ENCODE results near the gene PHF23. TPM values are rescaled to one million over a fixed set of nuclear protein-coding genes. Genes with fewer than 3 reads are reported as not detected.
A peak's percentile ranks its signal among the peaks of the same experiment; 100 is the strongest.

PHF23 gene
- total and polyA plus RNA-seq, 9 of the 15 experiments (the other 6 are each of a cell fraction or from before 2014, with no cell fraction given) = 7.4 to 87.5 (median 33.7) TPM

DNA sequence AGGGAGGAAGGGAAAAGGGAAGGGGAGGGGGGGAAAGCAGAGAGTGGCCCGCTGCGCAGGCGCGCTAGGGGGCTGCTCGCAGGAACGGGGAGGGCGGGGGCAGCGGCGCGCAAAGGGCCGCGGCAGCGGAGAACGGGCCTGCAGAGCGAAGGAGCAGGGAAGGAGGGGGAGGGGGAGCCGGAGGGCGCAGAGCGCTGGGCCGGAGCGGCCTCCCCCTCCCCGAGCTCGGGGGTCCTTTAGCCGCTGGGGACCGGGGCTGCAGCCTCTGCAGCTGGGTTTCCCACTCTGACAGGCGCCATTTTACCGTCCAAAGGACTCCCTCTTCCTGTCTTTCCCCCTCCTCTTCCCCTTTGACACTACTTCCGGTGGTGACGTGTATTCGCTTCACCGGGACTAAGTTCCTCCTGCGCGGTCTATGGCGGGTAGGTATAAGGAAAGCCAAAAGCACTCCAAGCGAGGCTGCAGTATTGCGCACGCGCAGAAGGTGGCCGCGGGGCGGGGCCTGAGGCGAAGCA lies 12.5 kb upstream of the PHF23 start, which contains the start of gene CTDNEP1 (continued):
- TF ChIP-seq, protein P1, sequence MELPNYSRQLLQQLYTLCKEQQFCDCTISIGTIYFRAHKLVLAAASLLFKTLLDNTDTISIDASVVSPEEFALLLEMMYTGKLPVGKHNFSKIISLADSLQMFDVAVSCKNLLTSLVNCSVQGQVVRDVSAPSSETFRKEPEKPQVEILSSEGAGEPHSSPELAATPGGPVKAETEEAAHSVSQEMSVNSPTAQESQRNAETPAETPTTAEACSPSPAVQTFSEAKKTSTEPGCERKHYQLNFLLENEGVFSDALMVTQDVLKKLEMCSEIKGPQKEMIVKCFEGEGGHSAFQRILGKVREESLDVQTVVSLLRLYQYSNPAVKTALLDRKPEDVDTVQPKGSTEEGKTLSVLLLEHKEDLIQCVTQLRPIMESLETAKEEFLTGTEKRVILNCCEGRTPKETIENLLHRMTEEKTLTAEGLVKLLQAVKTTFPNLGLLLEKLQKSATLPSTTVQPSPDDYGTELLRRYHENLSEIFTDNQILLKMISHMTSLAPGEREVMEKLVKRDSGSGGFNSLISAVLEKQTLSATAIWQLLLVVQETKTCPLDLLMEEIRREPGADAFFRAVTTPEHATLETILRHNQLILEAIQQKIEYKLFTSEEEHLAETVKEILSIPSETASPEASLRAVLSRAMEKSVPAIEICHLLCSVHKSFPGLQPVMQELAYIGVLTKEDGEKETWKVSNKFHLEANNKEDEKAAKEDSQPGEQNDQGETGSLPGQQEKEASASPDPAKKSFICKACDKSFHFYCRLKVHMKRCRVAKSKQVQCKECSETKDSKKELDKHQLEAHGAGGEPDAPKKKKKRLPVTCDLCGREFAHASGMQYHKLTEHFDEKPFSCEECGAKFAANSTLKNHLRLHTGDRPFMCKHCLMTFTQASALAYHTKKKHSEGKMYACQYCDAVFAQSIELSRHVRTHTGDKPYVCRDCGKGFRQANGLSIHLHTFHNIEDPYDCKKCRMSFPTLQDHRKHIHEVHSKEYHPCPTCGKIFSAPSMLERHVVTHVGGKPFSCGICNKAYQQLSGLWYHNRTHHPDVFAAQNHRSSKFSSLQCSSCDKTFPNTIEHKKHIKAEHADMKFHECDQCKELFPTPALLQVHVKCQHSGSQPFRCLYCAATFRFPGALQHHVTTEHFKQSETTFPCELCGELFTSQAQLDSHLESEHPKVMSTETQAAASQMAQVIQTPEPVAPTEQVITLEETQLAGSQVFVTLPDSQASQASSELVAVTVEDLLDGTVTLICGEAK (IDR thresholded peaks at IDR 0.05) = peak; percentile 94
- TF ChIP-seq, protein P1 (CRISPR knock-in tag; IDR thresholded peaks at IDR 0.05) = no peak
- TF ChIP-seq FOSL1 (tag; conservative IDR thresholded peaks at IDR 0.05) (no peak), ETV1 (tag; conservative IDR thresholded peaks at IDR 0.05; ENCODE audit: low read depth) (peak; percentile 67), KDM4B (IDR thresholded peaks at IDR 0.05; ENCODE audit: borderline replicate concordance in 2 of 2, low read depth in 1 of 2) (peak in 1 of 2 experiments; percentile 71; a peak in 1 of 4 replicates), ZNF592 (IDR thresholded peaks at IDR 0.05) (no peak), RB1 (IDR thresholded peaks at IDR 0.05; ENCODE audit: low read depth) (peak; percentile 9; the same call in 1 of the 2 replicates), NEUROD1 (IDR thresholded peaks at IDR 0.05; ENCODE audit: borderline replicate concordance, low read depth, low read length, partially characterized antibody) (no peak)
- TF ChIP-seq, protein P2, sequence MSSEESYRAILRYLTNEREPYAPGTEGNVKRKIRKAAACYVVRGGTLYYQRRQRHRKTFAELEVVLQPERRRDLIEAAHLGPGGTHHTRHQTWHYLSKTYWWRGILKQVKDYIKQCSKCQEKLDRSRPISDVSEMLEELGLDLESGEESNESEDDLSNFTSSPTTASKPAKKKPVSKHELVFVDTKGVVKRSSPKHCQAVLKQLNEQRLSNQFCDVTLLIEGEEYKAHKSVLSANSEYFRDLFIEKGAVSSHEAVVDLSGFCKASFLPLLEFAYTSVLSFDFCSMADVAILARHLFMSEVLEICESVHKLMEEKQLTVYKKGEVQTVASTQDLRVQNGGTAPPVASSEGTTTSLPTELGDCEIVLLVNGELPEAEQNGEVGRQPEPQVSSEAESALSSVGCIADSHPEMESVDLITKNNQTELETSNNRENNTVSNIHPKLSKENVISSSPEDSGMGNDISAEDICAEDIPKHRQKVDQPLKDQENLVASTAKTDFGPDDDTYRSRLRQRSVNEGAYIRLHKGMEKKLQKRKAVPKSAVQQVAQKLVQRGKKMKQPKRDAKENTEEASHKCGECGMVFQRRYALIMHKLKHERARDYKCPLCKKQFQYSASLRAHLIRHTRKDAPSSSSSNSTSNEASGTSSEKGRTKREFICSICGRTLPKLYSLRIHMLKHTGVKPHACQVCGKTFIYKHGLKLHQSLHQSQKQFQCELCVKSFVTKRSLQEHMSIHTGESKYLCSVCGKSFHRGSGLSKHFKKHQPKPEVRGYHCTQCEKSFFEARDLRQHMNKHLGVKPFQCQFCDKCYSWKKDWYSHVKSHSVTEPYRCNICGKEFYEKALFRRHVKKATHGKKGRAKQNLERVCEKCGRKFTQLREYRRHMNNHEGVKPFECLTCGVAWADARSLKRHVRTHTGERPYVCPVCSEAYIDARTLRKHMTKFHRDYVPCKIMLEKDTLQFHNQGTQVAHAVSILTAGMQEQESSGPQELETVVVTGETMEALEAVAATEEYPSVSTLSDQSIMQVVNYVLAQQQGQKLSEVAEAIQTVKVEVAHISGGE (CRISPR knock-in tag; IDR thresholded peaks at IDR 0.05) = peak in 2 of 3 experiments; percentile 74 to 91; a peak in 4 of 6 replicates

Measured in K562 (cell line).